Stimulated activated CD4-positive, alpha-beta T cell treated with anti-CD3 and anti-CD28 coated beads, Interleukin-12 subunit alpha, Interleukin-12 subunit beta, amount 100 ng/mL, for 4 hours (primary cell): ENCODE measurements around the gene MOB2.
A peak's percentile ranks its signal among the peaks of the same experiment; 100 is the strongest.

Source experiments
- DNase-seq: peaks from one replicate; pipeline ENCODE4 v3.0.0-alpha.2; 2020

MOB2 gene

DNA sequence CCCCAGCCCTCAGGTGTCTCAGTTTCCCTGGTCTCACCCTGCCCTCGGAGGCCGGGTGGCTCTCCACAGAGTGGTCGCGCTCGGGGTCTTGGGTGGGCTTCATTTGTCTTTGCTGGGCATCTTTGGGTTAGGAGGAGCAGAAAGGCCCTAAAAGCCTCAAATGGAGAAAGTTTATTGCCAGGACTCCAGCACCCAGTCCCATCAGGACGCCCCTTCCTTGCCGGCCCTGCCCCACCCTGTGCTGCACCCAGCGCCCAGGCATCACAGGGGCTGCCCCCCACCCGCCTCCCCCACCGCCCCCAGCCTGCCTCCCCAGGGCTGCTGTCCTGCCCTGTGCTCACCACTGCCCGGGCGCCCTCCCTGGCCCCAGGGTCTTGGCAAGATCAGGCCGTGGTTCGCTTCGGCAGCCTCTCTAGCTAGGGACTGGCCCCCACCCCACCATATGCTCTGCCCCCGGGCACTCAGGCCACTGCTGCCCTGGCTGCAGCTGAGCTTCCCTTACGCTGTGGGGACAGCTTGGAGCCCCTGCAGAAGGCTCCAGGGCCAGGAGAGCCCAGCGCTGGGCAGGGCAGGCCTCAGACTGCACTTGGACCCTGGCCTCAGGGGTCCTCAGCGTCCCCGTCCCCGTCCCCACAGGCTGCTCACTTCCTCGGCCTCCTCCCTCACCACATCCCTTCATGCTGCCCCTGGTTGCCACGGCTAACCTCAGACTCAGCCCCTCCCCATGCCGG lies 31.4 kb downstream of the MOB2 start:
- DNase-seq = no peak

GRCh38 chr11:1454576-1454975 lies 32.0 kb downstream of the MOB2 start:
- DNase-seq = no peak

- DNase-seq = peak; percentile 12
Measured at GRCh38 chr11:1453611-1454034, 33.0 kb downstream of the MOB2 start.

DNA sequence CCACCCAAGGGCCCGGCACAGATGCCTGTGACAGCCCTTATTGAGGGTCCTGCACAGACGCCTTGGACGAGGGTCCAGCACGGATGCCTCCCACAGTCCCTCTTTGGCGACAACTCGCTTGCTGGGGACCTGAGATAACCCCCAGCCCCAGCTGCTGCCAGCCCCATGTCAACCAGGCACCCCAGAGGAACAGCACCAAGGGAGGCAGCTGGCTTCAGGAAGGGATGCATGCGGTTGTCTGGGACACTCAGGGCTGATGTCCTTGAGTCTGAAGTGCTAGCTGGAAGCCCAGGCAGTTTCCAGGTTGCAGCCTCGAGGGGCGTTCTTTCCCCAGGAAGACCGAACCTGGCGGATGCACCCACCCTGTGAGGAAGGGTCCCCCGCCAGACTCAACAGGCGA lies 33.8 kb downstream of the MOB2 start:
- DNase-seq = no peak

- no peak for DNase-seq
Measured at GRCh38 chr11:1451781-1452470, 34.7 kb downstream of the MOB2 start.

GRCh38 chr11:1450949-1451710 lies 35.4 kb downstream of the MOB2 start:
- no peak for DNase-seq

GRCh38 chr11:1450344-1450875 lies 36.2 kb downstream of the MOB2 start:
- no peak for DNase-seq

DNA sequence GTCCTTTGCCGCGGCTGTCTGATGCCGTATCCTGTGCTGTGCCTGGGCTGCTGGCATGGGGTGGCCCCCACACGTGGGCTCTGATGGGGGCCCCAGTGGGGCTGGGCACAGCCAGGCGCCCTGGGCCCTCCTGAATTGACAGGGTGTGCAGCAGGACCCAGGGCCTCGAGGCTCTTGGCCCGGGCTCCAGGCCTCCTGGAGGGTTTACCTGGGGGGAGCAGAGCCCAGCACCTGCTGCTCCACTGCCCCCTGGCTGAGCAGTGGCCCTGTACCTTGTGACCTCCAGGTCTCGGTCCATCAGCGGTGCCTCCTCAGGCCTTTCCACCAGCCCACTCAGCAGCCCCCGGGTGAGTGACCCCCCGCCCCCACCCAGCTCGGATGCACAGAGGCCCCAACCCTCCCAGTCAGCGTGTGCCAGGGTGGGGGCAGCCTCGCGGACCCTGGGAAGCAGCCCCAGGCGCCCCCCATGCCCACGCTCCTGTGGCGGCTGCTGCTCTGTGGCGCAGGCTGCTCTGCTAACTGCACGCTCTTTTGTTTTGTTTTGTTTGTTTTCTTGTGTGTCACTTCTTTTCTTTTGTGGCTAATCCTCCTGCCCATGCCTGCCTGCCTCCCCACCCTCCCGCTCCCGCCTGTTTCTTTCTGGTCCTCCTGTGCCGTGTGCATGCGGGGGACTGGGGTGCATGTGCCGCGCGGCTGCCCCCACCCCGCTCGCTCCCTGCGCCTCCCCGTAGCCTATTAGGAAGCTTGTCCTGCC lies 36.9 kb downstream of the MOB2 start:
- DNase-seq = no peak

DNA sequence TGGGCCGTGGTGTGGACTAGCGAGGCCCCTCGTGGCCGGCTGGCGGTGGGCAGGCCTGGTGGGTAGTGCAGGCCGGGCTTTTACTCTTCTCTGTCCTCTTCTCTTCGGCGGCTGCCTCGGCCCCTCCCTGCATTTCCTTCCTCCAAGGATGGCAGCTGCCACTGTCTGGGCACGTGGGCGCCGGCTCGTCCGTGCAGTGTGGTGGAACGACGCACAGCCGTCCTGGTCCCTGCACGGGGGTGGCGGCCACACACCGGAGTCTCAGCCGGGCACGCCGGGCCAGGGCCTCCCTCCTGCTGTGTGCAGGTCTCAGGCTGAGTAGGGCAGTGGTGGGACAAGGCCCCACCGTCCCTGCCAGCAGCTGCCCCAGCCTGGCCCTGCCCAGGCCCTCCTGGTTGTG lies 37.7 kb downstream of the MOB2 start:
- no peak for DNase-seq

DNA sequence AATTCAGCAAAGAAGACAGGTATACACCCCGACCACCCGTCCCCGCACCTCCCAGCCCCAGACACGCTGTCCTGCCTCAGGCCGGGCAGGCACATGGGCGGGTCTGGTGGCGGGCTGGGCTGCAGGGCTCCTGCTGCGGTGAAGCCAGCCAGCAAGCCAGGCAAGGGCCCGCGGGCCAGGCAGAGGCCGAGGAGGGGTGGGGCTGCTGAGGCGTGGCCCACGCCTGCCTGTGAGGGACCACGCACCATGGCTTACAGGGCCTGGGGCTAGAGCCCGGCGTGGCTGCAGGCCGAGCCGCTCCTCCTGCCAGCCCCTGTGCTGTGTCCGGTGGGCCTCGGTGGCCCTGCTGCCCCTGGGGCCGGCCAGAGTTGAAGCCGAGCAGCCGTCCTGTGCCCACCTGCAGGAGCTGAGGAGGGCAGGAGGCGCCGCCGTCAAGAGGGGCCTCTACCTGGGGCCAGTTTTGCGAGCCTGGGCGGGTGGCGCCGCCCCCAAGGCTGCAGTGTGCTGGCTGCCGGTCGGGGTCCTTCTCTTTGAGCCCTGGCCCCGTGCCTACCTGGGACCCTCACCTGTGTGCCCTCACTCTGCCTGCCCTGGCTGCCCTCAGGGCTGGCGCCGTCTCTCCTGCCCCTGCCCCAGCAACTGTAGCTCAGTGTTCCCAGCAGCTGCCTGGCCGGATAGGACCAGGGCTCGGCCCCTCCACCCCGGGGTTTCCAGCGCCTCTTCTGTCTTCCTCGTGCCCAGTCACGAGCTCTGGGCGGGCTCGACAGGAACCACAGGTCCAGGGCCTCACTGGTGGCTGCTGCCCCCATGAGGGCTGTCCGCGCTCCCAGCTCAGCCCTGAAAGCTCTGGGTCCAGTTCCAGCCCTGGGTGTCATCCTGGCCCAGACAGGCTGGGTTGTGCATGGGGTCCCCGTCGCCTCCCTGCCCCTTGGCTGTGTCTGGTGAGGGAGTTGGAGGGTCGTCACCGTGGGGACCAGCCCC lies 38.4 kb downstream of the MOB2 start:
- DNase-seq = no peak

- no peak for DNase-seq
Measured at GRCh38 chr11:1446623-1447022, 40.0 kb downstream of the MOB2 start.

- no peak for DNase-seq
Measured at GRCh38 chr11:1445741-1446445, 40.7 kb downstream of the MOB2 start.

DNA sequence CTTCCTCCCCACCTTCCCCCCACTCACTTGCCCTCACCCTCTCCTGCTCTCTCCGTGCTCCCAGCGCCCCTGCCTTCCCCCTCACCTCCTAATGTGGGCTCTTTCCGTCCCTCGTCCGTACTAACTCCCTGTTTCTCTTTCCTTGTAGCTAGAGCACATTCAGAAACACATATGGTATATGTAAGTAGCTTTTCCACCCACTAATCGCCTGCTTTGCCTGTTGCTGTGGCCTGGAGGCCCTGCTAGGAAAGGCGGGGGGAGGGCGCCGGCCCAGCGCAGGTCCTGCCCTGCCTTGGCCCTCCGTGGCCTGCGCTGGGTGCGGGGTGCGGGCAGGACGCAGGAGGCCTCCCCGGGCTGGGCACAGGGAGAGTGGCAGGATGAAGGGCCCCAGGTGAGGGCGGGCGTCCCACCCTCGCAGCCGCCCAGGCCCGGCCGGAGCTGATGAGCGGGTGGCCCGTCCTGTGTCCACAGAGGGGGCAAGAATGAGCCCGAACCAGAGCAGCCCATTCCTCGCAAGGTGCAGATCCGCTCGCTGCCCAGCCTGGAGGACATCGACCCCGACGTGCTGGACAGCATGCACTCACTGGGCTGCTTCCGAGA lies 41.7 kb downstream of the MOB2 start:
- no peak for DNase-seq

GRCh38 chr11:1444321-1444720 lies 42.3 kb downstream of the MOB2 start:
- DNase-seq = no peak

DNA sequence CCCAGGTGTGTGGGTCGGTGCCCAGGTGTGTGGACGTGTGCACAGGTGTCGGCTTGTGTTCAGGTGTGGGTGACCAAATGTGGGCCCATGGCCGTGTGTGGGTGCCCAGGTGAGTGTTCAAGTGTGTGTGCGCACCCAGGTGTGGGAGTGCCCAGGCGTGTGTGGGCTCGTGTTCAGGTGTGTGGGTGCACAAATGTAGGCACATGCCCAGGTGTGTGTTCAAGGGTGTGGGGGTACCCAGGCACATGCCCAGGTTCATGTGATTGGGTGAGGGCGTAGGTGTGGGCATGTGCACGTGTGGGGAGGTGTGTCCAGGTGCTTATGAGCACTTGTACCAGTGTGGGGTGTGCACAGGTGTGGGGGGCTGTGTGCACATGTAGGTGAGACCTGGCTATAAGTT lies 42.8 kb downstream of the MOB2 start:
- DNase-seq = no peak

GRCh38 chr11:1442807-1443366 lies 43.7 kb downstream of the MOB2 start:
- no peak for DNase-seq

DNA sequence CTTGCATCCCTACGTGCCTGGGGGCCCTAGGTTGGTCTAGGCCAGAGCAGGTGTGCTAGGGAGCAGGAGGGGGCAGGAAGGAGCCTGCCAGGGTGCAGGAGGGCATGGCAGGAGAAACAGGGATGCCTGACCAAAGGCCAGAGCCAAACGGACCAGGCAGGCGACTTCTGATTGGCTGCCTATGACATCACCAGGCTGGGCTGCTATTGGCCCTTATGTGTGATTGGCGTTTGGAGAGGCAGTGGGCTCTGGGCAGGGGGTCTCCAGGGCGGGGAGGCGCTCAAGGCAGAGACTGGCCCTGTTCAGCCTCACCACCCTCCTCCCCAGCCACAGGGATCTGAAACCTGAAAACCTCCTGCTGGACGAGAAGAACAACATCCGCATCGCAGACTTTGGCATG lies 44.4 kb downstream of the MOB2 start:
- no peak for DNase-seq

DNA sequence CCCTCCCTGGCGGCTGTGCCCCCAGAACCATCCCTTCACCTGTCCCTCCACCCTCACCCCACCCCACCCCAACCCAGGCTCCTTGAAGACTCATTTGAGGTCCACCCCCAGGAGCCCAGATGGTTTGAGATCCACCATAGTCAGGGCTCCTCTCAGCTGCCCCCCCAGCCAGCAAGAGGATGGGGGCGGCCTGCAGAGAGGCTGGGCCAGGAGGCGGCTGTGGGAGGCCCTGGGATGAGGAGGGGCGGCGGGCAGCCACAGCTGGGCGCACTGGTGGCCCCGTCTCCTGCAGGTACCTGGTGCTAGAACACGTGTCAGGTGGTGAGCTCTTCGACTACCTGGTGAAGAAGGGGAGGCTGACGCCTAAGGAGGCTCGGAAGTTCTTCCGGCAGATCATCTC lies 46.1 kb downstream of the MOB2 start:
- no peak for DNase-seq

- DNase-seq = no peak
Measured at GRCh38 chr11:1440066-1440465, 46.5 kb downstream of the MOB2 start.

DNA sequence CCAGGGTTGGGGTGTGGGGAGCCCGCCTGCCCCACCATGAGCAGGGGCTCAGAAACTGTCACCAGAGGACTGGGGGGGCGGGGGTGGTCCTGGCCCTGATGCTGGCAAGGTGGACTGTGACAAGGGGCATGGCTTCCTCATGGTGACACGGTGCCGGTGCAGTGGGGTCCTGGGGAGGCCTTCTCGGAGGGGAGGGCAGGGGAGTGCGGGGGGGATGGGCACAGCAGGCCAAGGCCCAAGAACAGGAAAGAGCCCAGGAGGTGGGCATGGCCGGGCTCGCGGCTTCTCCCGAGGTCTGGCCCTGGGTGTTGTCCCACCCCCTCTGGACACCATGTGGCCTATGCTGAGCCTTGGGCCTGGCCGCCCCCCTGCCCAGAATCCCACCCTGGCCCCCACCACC lies 47.2 kb downstream of the MOB2 start:
- DNase-seq = no peak
